Cerebellar cortex (tissue), 1 donor: ENCODE data around the gene NOC2L.
A peak's percentile ranks its signal among the peaks of the same experiment; 100 is the strongest.
"Not testable (repeated sequence)": the region's sequence is repeated elsewhere in the genome, so short reads cannot be mapped to it uniquely, and the experiment has no call there.

Experiments
- DNase-seq: peaks from one replicate; pipeline ENCODE4 v3.0.0-alpha.2; 2015; ENCODE audit warnings: low spot score

Gene NOC2L

DNA sequence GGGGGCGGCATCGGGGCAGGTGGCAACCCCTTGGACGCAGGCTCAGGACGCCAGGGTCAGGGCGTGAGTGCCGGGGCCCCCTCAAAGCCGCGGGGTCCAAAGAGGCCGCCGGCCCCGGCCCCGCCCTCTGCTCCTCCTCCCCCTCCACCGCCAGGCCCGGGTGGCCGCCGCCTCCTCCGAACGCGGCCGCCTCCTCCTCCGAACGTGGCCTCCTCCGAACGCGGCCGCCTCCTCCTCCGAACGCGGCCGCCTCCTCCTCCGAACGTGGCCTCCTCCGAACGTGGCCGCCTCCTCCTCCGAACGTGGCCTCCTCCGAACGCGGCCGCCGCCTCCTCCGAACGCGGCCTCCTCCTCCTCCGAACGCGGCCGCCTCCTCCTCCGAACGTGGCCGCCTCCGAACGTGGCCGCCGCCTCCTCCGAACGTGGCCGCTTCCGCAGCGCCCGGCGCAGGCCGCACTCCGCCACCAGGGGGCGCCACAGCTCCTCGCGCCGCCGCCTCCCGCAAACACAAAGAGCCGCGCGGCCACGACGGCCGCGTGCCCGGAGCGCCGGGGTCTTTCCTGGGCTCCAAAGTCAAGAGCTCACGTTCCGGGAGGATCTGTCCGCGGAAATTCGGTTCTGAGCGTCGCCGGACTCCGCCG, 54.6 kb downstream of the NOC2L start:
- DNase-seq = peak; percentile 51

DNA sequence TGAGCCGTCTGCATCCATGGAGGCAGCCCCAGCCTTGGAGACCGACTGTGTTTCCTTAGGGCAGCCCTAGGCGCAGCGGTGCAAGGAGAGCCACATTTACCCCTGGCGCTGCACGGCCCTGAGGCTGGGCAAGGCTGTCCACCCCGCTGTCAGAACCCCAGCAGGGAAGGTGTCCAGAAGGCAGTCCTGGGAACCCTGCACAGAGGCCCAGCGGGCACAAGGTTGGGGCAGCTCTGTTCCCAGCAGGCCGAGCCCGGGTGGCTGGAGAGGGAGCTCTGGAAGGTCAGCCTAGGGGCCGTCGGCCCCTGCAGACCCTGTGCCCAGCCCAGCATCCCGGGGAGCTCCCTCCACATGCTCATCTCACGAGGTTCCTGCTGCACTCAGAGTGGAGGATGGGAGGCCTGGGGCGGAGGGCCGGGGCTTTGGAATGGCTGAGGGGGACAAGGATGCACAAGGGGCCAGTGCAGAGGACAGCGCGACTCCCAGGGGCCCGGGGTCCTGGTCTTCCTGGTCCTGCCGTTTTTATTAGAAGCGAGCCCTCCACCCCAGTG, 55.3 kb downstream of the NOC2L start:
- no peak for DNase-seq

DNA sequence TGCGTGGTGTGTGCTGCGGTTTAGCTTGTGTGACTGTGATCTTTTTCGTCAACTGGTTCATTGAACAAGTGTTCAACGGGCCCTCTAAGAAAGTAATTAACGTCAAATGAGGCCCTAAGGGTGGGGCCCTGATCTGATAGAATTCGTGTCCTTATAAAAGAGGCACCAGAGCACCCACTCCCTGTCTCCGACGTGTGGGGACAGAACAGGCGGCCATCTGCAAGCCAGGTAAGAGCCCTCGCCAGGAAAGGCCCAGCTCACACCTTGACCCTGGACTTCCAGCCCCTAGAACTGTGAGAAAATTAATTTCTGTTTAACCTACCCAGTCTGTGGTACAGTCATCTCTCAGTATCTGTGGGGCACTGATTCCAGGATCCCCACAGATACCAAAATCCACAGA, 55.8 kb downstream of the NOC2L start:
- DNase-seq = no peak

DNA sequence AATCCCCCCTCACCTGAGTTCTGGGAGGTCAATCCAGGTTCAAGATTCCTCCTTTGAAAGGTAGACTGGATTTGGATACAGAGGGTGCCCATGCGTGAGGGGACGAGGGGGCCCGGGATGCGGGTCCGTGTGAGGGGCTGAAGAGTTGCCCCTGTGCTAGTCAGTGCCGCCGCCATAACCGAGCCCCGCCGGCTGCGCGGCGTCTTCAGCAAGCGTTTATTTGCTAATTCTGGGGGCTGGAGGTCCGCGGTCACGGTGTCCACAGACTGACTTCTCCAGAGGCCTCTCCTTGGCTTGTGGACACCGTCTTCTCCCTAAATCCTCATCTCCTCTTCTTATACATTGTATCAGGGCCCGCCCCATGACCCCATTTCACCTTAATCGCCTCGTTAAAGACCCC, 56.3 kb downstream of the NOC2L start:
- DNase-seq = no peak

DNA sequence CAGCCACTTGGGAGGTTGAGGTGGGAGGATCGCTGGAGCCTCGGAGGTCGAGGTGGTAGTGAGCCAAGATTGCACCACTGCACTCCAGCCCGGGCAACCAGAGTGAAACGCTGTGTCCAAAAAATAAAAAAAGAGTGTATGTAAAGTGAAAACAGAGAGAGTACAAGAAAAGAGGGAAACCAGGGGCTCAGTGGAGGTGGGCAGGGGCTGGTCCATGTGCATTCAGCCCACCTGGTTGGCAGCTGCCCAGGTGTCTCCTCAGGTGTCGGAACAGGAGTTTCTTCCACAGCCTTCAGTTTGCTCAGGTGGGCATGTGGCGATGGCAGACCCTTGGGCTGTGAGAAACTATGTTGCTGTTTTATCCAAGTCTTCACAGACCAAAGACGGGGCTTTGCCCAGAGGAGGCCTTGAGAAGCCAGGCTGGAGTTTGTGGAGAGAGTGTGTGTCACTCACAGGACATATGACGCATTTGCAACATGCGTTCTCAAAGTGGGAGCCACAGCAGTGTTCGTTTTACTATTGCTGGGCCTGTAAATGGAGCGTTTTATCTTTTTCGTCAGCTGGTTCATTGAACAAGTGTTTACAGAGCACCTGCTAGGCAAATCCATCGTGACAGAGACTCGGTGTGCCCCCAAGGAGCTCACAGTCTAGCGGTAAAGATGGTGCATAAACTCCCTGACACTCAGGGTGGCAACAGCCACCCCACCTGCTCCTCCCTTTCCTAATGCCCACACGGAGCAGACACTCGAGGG, 57.8 kb downstream of the NOC2L start:
- DNase-seq = no peak

DNA sequence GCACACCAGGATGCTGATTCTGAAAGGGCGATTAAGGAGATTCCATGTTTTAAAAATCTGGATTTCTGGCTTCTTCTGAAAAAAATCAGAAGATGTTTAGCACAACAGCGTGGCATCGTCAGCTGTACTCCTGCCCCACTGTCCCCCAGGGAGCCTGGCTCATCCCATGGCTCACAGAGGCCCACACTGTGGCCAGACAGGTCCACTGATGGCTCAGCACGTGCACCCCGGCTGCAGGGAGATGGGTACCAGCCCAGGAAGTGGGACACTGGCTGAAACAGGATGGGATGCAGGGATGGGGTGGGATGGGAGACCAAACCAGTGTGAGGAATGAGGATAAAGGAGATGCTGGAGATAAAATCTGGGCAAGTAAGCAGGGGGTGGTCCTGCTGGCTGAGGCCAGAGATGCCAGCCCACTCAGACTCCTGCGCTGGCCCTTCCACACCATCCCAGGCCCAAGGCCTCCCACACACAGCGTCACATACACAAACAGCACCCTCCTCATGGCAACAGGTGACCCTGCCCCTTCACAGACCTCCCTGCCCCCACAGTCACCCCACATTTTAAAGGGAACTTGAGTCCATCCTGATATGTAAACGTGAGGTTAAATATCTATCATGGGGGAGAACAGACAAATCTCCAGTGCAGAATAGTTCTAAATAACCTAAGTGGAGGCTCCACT, 59.3 kb downstream of the NOC2L start:
- no peak for DNase-seq

DNA sequence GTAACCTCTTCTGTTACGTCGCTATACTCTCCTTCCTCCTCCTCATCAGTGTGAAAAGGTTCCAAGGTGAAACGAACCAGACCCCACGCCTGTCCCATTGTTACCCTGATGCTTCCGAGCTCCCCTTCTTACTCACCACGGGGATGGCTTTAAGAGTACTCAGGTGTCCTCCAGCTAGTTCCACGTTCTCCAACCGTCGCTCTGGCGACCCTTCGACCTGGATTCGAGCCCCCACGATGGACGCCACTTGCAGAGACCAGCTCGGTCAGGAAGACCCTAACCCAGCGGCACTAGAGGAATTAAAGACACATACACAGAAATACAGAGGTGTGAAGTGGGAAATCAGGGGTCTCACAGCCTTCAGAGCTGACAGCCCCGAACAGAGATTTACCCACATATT, 61.1 kb downstream of the NOC2L start:
- not testable (repeated sequence) for DNase-seq

DNA sequence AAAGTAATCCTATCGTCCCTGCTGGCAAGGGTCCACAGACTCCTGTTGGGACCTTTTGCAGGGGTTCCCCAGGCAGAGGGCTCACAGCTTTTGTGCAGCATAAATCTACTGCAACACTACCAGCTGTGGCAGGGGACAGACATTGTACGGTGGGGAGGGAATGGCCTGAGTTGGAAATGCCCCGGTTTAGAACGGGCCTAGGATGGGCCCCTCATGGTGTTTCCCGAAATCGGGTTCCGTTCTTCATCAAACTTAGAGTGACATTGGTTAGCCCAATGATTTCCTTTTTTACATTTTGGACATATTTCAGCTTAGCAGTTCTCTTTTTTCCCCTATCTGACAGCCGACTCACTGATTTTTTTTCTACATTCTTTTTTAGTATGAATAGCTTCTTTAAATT, 61.8 kb downstream of the NOC2L start:
- no peak for DNase-seq
